Ascending aorta (tissue), 2 donors: ENCODE measurements around the gene ETV6. TPM values are rescaled to one million over a fixed set of nuclear protein-coding genes. Genes with fewer than 3 reads are reported as not detected.

Experiments
- DNase-seq, 2 donors: peaks; one replicate each; pipeline ENCODE4 v3.0.0-alpha.2; 2019; ENCODE audit warnings: low spot score in 2 of 2
- H3K27ac ChIP-seq, 2 donors: fragments of 200-600 bp; sonication (generic); one replicate each; pipeline ENCODE4 v1.5.1; 2016 to 2017; ENCODE audit warnings: mild to moderate bottlenecking in 1 of 2
- H3K27me3 ChIP-seq: fragments of 200-600 bp; sonication (generic); one replicate; pipeline ENCODE4 v1.5.1; 2017
- H3K36me3 ChIP-seq, 2 donors: fragments of 200-600 bp; sonication (generic); one replicate each; pipeline ENCODE4 v1.5.1; 2016
- H3K4me1 ChIP-seq, 2 donors: fragments of 200-600 bp; sonication (generic); one replicate each; pipeline ENCODE4 v1.5.1; 2016 to 2017; ENCODE audit warnings: mild to moderate bottlenecking in 1 of 2
- H3K4me3 ChIP-seq, 2 donors: fragments of 200-600 bp; sonication (generic); one replicate each; pipeline ENCODE4 v1.5.1; 2016 to 2017; ENCODE audit warnings: mild to moderate bottlenecking in 1 of 2
- H3K9me3 ChIP-seq, 2 donors: fragments of 200-600 bp; sonication (generic); one replicate each; pipeline ENCODE4 v1.5.1; 2016
- CTCF ChIP-seq, 3 experiments: fragments of 200-600 bp in 2 of 3; fragments of 450-650 bp in 1 of 3; sonication (generic) in 2 of 3; IDR thresholded peaks; one replicate each; pipeline ENCODE4 v1.5.1; 2016 to 2019; ENCODE audit warnings: antibody characterized with exemption in 3 of 3, mild to moderate bottlenecking in 1 of 3, moderate library complexity in 1 of 3
- intact Hi-C: fragments of 100-400 bp; cut with DNase I; formaldehyde crosslinking; loops from one replicate; pipeline ENCODE4 v1.15.1; 2023
- total RNA-seq: library from RNA; depleted of rRNA; stranded (reverse); fragments of >200 nt; gene quantifications from one replicate; pipeline ENCODE4 v1.1.0, GENCODE V29; 2016

ETV6 gene
- total RNA-seq, 1 donor from 2014 or later = 21.6 TPM

- peak in 1 of 2 donors; percentile 42 for DNase-seq
- Histone ChIP-seq H3K27me3 (no peaks in the 10 kb centered on the region), H3K9me3 (no peaks in the 10 kb centered on the region), H3K4me1 (peaks cover 20 to 96% of the 10 kb centered on the region in 2 donors), H3K4me3 (no peak overlapping the region), H3K27ac (peak overlapping the region; percentile 43 to 53), H3K36me3 (no peaks in the 10 kb centered on the region)
- intact Hi-C loops = loop anchor here (5.0 to 10.0 kb wide), 3 partner anchors 35 to 203 kb away; no protein-coding TSS in a partner anchor
- TF ChIP-seq CTCF (IDR thresholded peaks at IDR 0.05) = no peak
These were observed 182.6 kb downstream of the ETV6 start for GRCh38 chr12:11832093-11832492.

GRCh38 chr12:11833174-11833895, 183.9 kb downstream of the ETV6 start:
- intact Hi-C loops = loop anchor here (5.0 to 10.0 kb wide), 3 partner anchors 36 to 201 kb away; no protein-coding TSS in a partner anchor
- TF ChIP-seq CTCF (IDR thresholded peaks at IDR 0.05) = no peak
- Histone ChIP-seq H3K4me1 (peaks cover 13 to 96% of the 10 kb centered on the region in 2 donors), H3K9me3 (no peaks in the 10 kb centered on the region), H3K36me3 (no peaks in the 10 kb centered on the region), H3K27ac (peak overlapping the region in 1 of 2 donors; percentile 25), H3K27me3 (no peaks in the 10 kb centered on the region), H3K4me3 (no peak overlapping the region)
- DNase-seq = peak in 1 of 2 donors; percentile 34

- Histone ChIP-seq H3K9me3 (no peaks in the 10 kb centered on the region), H3K4me1 (peaks cover 17 to 97% of the 10 kb centered on the region in 2 donors)
- intact Hi-C loops = loop anchor here (5.0 to 10.0 kb wide), 3 partner anchors 37 to 201 kb away; no protein-coding TSS in a partner anchor
These were observed 184.8 kb downstream of the ETV6 start for GRCh38 chr12:11834104-11834812.

GRCh38 chr12:11834931-11835330, 185.5 kb downstream of the ETV6 start:
- H3K27me3 ChIP-seq = no peaks in the 10 kb centered on the region
- H3K9me3 ChIP-seq = no peaks in the 10 kb centered on the region
- peaks cover under 1 to 2% of the 10 kb centered on the region in 2 donors for H3K36me3 ChIP-seq
- H3K4me3 ChIP-seq = no peak overlapping the region
- DNase-seq = peak in 1 of 2 donors; percentile 9
- H3K27ac ChIP-seq = peak overlapping the region; percentile 8 to 25
- intact Hi-C loops = loop anchor here (5.0 to 10.0 kb wide), 4 partner anchors 38 to 200 kb away; no protein-coding TSS in a partner anchor
- no peak for TF ChIP-seq CTCF (IDR thresholded peaks at IDR 0.05)
- H3K4me1 ChIP-seq = peaks cover 17 to 93% of the 10 kb centered on the region in 2 donors

More at GRCh38 chr12:11834104-11834812, 184.8 kb downstream of the ETV6 start:
- H3K27me3 ChIP-seq = no peaks in the 10 kb centered on the region
- no peaks in the 10 kb centered on the region for H3K36me3 ChIP-seq
- H3K27ac ChIP-seq = peak overlapping the region; percentile 8 to 25
- no peak for TF ChIP-seq CTCF (IDR thresholded peaks at IDR 0.05)
- peak in 1 of 2 donors; percentile 38 for DNase-seq
- H3K4me3 ChIP-seq = no peak overlapping the region

- TF ChIP-seq CTCF (IDR thresholded peaks at IDR 0.05) = no peak
- Histone ChIP-seq H3K4me3 (no peak overlapping the region), H3K27ac (peak overlapping the region; percentile 50 to 55), H3K36me3 (peaks cover 10 to 15% of the 10 kb centered on the region in 2 donors), H3K4me1 (peaks cover 10 to 80% of the 10 kb centered on the region in 2 donors), H3K9me3 (no peaks in the 10 kb centered on the region), H3K27me3 (no peaks in the 10 kb centered on the region)
- intact Hi-C loops = loop anchor here (5.0 to 10.0 kb wide), 2 partner anchors 184 to 198 kb away; no protein-coding TSS in a partner anchor
- DNase-seq = peak in 1 of 2 donors; percentile 76
These were observed 187.0 kb downstream of the ETV6 start for GRCh38 chr12:11836282-11837151.
